Upper lobe of left lung (tissue), 6 donors: ENCODE measurements around the gene CRKL. TPM values are rescaled to one million over a fixed set of nuclear protein-coding genes. Genes with fewer than 3 reads are reported as not detected.
A peak's percentile ranks its signal among the peaks of the same experiment; 100 is the strongest.

Experiments used
- ATAC-seq, 2 donors: fragments of 200-7000 bp; cut with Tn5 transposase; one replicate each; pipeline ENCODE4 v1.9.1; 2022; ENCODE audit warnings: mild to moderate bottlenecking in 2 of 2, moderate library complexity in 2 of 2; ENCODE audit not compliant: low FRiP score in 2 of 2
- DNase-seq, 2 donors: peaks; one replicate each; pipeline ENCODE4 v3.0.0-alpha.2; 2019 to 2020
- H3K27ac ChIP-seq, 4 donors: fragments of 200-600 bp; sonication (generic); one replicate each; pipeline ENCODE4 v1.5.1; 2016 to 2019
- H3K27me3 ChIP-seq, 4 donors: fragments of 200-600 bp; sonication (generic); one replicate each; pipeline ENCODE4 v1.5.1; 2017 to 2019
- H3K36me3 ChIP-seq, 4 donors: fragments of 200-600 bp; sonication (generic); one replicate each; pipeline ENCODE4 v1.5.1; 2016 to 2019
- H3K4me1 ChIP-seq, 4 donors: fragments of 200-600 bp; sonication (generic); one replicate each; pipeline ENCODE4 v1.5.1; 2018 to 2019
- H3K4me3 ChIP-seq, 4 donors: fragments of 200-600 bp; sonication (generic); one replicate each; pipeline ENCODE4 v1.5.1; 2017 to 2019; ENCODE audit warnings: mild to moderate bottlenecking in 2 of 4, moderate library complexity in 1 of 4
- H3K9me3 ChIP-seq, 4 donors: fragments of 200-600 bp; sonication (generic); one replicate each; pipeline ENCODE4 v1.5.1; 2018 to 2019
- EP300 ChIP-seq, 4 donors: sonication (generic); formaldehyde crosslinking; IDR thresholded peaks; one replicate each; pipeline ENCODE4 v1.5.1; 2017; ENCODE audit warnings: antibody characterized with exemption in 4 of 4, control low read depth in 2 of 4
- POLR2A ChIP-seq, 4 donors: fragments of 450-650 bp; IDR thresholded peaks; one replicate each; pipeline ENCODE4 v1.5.1; 2016 to 2017; ENCODE audit warnings: antibody characterized with exemption in 4 of 4, mild to moderate bottlenecking in 2 of 4
- POLR2AphosphoS5 ChIP-seq, 2 donors: sonication (generic); formaldehyde crosslinking; IDR thresholded peaks; one replicate each; pipeline ENCODE4 v1.5.1; 2017; ENCODE audit warnings: antibody characterized with exemption in 2 of 2
- WGBS, 2 donors: methylation state at CpG; one replicate each; pipeline ENCODE4 v1.1.5; 2017 to 2018; 5-methylcytosine and 5-hydroxymethylcytosine counted together
- total RNA-seq, 6 donors: library from RNA; depleted of rRNA in 4 of 6; stranded (reverse); fragments of >200 nt in 4 of 6; gene quantifications; one replicate each; pipeline versions ENCODE4 v1.1.0 to v1.2.1, GENCODE V29; 2016 to 2021
- TF ChIP-seq, protein P1 (sequence below), 6 experiments: fragments of 450-650 bp in 4 of 6; fragments of 200-600 bp in 2 of 6; sonication (generic) in 2 of 6; IDR thresholded peaks; one replicate each; pipeline ENCODE4 v1.5.1; 2016 to 2019; ENCODE audit warnings: antibody characterized with exemption in 6 of 6
- donor health status: DM: no; HTN: no; CAD: no; lungs with moderate emphysema.
- donor health status: DM: no; HTN: yes; CAD: no; lungs with severe emphysema.

The CRKL gene
- total RNA-seq, 6 donors from 2014 or later = 35.6 to 65.4 (median 53.4) TPM

GRCh38 chr22:20957102-20957682, 40.0 kb downstream of the CRKL start:
- Histone ChIP-seq H3K9me3 (no peaks in the 10 kb centered on the region), H3K27ac (peak overlapping the region; percentile 48 to 88 (median 72)), H3K4me1 (peaks cover 13 to 34% (median 21%) of the 10 kb centered on the region in 4 donors), H3K4me3 (peak overlapping the region; percentile 49 to 80 (median 75)), H3K36me3 (peaks cover 0 to 18% (median 10%) of the 10 kb centered on the region in 4 donors), H3K27me3 (no peaks in the 10 kb centered on the region)
- ATAC-seq (peak; percentile 64 to 80), DNase-seq (peak in 1 of 2 donors; percentile 90)
- TF ChIP-seq EP300 (IDR thresholded peaks at IDR 0.05) (no peak), POLR2A (IDR thresholded peaks at IDR 0.05) (peak in 1 of 4 donors; percentile 47), POLR2AphosphoS5 (IDR thresholded peaks at IDR 0.05) (no peak)
- TF ChIP-seq, protein P1, sequence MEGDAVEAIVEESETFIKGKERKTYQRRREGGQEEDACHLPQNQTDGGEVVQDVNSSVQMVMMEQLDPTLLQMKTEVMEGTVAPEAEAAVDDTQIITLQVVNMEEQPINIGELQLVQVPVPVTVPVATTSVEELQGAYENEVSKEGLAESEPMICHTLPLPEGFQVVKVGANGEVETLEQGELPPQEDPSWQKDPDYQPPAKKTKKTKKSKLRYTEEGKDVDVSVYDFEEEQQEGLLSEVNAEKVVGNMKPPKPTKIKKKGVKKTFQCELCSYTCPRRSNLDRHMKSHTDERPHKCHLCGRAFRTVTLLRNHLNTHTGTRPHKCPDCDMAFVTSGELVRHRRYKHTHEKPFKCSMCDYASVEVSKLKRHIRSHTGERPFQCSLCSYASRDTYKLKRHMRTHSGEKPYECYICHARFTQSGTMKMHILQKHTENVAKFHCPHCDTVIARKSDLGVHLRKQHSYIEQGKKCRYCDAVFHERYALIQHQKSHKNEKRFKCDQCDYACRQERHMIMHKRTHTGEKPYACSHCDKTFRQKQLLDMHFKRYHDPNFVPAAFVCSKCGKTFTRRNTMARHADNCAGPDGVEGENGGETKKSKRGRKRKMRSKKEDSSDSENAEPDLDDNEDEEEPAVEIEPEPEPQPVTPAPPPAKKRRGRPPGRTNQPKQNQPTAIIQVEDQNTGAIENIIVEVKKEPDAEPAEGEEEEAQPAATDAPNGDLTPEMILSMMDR (IDR thresholded peaks at IDR 0.05) = no peak
- WGBS, 2 donors = 2% methylated on average over 41 of the region's 59 CpGs; no CpG with 5 or more reads in 1 of the 2 donors

DNA sequence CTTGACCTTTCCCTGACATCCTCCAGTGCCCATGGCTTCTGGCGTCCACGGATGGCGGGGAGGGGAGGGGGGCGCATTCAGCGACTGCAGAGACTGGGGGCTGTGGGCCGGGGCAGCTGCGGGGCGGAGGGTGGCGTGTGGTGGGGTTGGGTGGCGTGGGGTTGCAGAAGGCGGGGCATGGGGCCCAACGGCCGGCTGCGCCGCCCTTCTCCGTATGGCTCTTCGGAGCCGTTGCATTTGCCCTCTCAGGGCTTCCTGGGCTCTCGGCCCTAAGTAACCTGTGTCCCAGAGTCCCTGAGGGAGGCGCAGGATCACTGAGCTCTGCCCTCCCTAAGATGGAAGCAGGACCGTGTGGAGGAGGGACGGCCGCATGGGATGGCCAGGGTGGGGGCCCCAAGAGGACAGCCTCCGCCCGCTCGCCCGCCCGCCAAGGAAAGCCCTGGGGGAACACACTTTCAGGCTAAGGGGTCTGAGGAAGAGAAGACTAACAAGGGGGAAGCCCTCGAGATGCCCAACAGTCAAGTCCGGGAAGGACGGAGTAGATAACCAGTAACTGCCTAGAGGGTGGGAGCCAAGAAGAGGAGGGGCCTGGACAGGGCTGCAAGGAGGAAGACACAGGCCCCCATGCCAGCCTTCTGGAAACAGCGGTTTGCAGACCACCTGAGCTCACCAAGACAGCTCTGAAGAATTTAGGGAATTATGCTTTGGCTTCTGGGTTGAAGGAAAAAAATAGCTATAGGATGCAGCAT, 40.6 kb downstream of the CRKL start:
- TF ChIP-seq EP300 (IDR thresholded peaks at IDR 0.05) = no peak
- TF ChIP-seq, protein P1 (IDR thresholded peaks at IDR 0.05) = no peak
- TF ChIP-seq POLR2A (IDR thresholded peaks at IDR 0.05) = no peak
- no peak for TF ChIP-seq POLR2AphosphoS5 (IDR thresholded peaks at IDR 0.05)
- no peaks in the 10 kb centered on the region for H3K27me3 ChIP-seq
- peaks cover 13 to 32% (median 21%) of the 10 kb centered on the region in 4 donors for H3K4me1 ChIP-seq
- peak overlapping the region; percentile 49 to 80 (median 75) for H3K4me3 ChIP-seq
- WGBS, 2 donors = 6 to 14% methylated on average over 23 to 30 of the region's 32 CpGs
- peak; percentile 69 to 88 for DNase-seq
- H3K9me3 ChIP-seq = no peaks in the 10 kb centered on the region
- H3K36me3 ChIP-seq = peaks cover 0 to 12% (median 7%) of the 10 kb centered on the region in 4 donors
- ATAC-seq = peak; percentile 82 to 84
- peak overlapping the region; percentile 48 to 88 (median 72) for H3K27ac ChIP-seq

DNA sequence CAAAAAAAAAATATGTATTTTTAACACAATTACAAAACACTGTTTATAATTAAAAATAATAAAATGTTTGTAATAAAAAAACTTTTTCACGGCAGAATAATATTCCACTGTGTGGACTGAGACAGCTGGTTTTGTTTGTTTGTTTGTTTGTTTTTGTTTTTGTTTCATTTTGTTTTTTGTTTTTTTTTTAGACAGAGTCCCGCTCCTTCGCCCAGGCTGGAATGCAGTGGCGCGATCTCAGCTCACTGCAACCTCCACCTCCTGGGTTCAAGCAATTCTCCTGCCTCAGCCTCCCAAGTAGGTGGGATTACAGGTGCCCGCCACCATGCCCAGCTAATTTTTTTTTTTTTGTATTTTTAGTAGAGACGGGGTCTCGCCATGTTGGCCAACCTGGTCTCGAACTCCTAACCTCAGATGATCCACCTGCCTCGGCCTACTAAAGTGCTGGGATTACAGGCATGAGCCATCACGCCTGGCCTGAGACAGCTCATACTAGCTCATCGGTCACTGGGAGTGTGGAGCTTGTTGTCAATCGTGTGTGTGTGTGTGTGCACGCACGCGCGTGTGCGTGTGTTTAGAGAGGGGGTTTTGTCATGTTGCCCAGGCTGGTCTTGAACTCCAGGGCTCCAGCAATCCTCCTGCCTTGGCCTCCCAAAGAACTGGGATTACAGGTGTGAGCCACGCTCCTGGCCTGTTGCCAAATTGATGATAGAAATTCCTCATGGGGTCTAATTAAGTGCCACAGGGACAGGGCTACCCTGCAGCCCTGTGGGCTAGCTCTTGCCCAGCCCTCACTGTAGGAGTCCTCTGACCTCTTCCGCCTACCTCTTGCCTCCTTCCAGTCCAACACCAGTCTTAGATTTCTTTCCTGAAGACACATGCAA, 42.6 kb downstream of the CRKL start:
- no peak overlapping the region for H3K27ac ChIP-seq
- 93 to 95% methylated on average over 20 of the region's 20 CpGs for WGBS, 2 donors
- peaks cover 19 to 39% (median 25%) of the 10 kb centered on the region in 4 donors for H3K4me1 ChIP-seq
- H3K27me3 ChIP-seq = peaks cover 0 to 7% (median 0%) of the 10 kb centered on the region in 4 donors
- H3K4me3 ChIP-seq = no peak overlapping the region
- H3K9me3 ChIP-seq = no peaks in the 10 kb centered on the region
- no peaks in the 10 kb centered on the region for H3K36me3 ChIP-seq
- ATAC-seq (no peak), DNase-seq (no peak)
- TF ChIP-seq POLR2A (IDR thresholded peaks at IDR 0.05) (no peak), EP300 (IDR thresholded peaks at IDR 0.05) (no peak), POLR2AphosphoS5 (IDR thresholded peaks at IDR 0.05) (no peak)
- TF ChIP-seq, protein P1 (IDR thresholded peaks at IDR 0.05) = no peak

- DNase-seq (no peak), ATAC-seq (no peak)
- no peaks in the 10 kb centered on the region for H3K36me3 ChIP-seq
- peaks cover 23 to 46% (median 29%) of the 10 kb centered on the region in 4 donors for H3K4me1 ChIP-seq
- H3K27ac ChIP-seq = no peak overlapping the region
- TF ChIP-seq, protein P1 (IDR thresholded peaks at IDR 0.05) = no peak
- no peak for TF ChIP-seq POLR2AphosphoS5 (IDR thresholded peaks at IDR 0.05)
- TF ChIP-seq EP300 (IDR thresholded peaks at IDR 0.05) = no peak
- no peak for TF ChIP-seq POLR2A (IDR thresholded peaks at IDR 0.05)
- no peaks in the 10 kb centered on the region for H3K9me3 ChIP-seq
- peaks cover 0 to 10% (median 3%) of the 10 kb centered on the region in 4 donors for H3K27me3 ChIP-seq
- WGBS, 2 donors = 84 to 88% methylated on average over 4 of the region's 4 CpGs
- no peak overlapping the region for H3K4me3 ChIP-seq
These were observed 43.4 kb downstream of the CRKL start for GRCh38 chr22:20960609-20961008.
